NCI-H1436 treated with DMSO at 0.1 percent for 48 hours (cell line): ENCODE results near the gene ICAM4.
"Not testable (repeated sequence)": the region's sequence is repeated elsewhere in the genome, so short reads cannot be mapped to it uniquely, and the experiment has no call there.

Experiments used
- DNase-seq: peaks from one replicate; lab custom pipeline; 2025; lab: John Stamatoyannopoulos, UW

Gene ICAM4

DNA sequence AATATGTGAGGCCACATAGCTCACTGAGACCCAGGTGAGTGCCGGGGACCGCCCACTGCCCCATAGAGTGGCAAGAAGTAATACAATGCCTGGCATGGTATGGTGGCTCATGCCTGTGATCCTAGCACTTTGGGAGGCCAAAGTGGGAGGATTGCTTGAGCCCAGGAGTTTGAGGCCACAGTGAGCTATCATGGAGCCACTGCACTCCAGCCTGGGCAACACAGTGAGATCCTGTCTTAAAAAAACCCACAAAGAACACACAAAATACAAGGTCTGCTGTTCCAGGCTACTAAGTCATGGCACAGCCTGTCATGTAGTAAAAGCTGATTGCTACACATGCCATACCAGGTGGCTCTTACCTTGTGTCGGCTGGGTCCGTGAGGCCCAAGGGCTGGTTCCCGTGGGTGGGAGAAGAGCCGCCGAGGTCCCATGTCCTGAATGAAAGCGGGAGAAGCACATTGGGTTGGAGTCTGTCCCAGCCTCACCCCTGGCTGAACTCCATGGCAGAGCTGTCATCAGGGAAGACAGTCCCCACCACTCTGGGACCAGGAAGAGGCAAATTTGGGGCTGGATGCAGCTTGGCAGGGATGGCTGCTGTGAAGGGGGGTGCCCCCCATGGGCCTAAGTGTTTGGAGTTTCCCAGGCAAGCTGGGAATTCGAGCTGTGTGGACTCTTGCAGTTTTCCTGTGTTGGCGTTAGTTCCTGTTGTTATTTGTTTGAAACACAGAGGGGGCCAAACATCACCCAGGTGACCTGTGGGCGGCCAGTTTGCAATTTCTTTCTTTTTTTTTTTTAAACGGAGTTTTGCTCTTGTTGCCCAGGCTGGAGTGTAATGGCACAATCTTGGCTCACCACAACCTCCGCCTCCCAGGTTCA is 32.3 kb downstream of the ICAM4 start:
- DNase-seq: no peak

DNA sequence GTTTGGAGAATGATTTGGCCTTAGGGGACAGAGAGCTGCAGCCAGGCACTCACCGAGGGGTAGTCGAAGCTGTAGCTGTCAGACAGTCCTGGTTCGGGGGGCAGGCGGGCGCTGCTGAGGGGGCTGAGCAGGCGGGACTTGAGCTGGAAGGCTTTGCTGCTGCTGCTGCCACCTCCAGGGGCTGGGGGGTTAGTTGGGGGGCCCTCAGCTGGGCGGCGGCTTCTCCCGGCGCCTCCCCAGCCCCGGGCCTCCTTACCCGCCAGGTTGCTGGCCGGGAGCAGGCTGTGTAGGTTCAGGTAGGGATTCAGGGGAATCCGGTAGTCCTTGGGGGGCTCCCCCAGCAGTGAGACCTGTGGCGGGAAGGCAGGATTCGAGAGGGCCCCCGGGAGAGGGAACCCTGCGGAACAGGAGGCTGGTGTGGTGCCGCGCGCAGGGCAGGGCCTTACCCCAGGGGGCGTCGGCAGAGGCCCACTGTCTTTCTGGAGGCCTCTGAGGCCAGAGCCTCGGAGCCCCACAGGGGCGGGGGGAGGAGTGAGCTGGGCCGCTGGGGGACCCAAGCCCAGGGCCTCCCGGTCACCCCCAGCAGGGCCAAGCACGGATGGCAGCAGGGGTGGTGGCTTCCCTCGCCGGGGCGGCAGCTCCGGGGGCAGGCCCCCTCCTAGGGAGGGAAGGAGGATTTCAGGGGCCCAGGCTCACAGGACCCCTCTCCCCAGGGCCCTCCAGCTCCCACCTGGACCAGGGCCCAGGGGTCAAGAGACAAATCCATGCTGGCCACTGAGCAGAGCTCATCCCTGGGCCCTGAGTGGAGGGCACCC is 34.1 kb downstream of the ICAM4 start:
- no peak for DNase-seq

GRCh38 chr19:10321417-10321797 is 34.7 kb downstream of the ICAM4 start:
- DNase-seq: no peak

- no peak for DNase-seq
Observed at GRCh38 chr19:10321874-10322835, 35.4 kb downstream of the ICAM4 start.

DNA sequence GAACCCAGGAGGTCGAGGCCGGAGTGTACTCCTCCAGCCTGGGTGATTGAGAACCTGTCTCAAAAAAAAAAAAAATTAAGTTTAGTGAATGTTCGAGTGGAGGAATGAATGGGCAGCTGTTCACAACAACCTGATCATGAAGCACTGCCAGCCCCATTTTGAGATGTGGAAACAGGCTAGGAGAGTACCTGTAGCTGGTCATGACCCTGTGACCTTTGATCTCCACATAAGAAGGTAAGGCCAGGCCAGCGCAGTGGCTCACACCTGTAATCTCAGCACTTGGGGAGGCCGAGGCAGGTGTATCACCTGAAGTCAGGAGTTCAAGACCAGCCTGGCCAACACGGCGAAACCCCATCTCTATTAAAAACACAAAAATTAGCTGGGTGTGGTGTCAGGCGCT is 39.0 kb downstream of the ICAM4 start:
- no peak for DNase-seq

- DNase-seq: no peak
Observed at GRCh38 chr19:10327793-10328192, 41.0 kb downstream of the ICAM4 start.

DNA sequence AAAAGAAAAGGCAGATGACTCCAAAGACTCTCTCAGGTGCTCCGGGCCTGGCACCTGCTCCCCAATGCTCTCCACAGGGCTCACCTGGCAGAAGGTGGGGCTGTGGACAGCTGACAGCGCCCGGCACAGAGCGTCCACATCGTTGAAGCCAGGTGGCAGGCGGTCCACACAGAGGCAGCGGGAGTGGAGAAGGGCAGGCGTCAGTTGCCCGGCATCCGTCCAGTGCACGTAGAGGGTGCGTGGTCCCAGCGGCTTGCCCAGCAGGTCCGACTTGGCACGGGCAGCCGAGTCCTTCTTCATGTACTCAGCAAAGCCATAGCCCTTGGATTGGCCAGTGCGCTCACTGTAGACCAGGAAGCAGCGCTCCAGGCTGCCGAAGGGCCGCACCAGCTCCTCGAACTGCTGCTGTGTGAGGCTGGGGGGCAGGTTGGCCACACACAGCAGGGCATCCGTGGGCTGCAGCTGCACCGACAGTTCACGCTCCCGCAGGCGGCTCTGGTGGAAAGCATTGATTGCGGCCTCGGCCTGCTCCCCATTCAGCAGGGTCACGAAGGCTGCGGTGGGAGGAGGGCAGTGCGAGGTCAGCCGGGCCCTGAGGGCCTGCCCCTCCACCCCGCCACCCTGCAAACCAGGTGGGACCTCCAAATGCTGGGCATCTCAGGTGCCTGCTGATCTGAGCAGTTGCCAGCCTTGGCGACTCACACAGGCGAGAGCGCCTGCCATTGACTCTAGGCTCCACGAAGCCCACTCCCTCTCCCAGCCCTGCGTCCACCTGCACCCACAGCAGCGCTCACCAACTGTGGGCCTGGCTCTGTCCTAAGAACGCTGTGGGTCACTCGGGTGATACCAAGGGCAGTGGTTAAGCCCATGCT is 42.0 kb downstream of the ICAM4 start:
- DNase-seq: no peak

GRCh38 chr19:10329555-10329954 is 42.8 kb downstream of the ICAM4 start:
- DNase-seq: no peak

GRCh38 chr19:10332158-10332964 is 45.6 kb downstream of the ICAM4 start:
- no peak for DNase-seq

- peak; percentile 72 for DNase-seq
Observed at GRCh38 chr19:10332965-10333757, 46.4 kb downstream of the ICAM4 start, which contains the start of gene RAVER1. Gene RAVER1, minus strand, starts transcription at chr19:10333529. Its CDS starts 22 bp downstream, at chr19:10333507.

DNA sequence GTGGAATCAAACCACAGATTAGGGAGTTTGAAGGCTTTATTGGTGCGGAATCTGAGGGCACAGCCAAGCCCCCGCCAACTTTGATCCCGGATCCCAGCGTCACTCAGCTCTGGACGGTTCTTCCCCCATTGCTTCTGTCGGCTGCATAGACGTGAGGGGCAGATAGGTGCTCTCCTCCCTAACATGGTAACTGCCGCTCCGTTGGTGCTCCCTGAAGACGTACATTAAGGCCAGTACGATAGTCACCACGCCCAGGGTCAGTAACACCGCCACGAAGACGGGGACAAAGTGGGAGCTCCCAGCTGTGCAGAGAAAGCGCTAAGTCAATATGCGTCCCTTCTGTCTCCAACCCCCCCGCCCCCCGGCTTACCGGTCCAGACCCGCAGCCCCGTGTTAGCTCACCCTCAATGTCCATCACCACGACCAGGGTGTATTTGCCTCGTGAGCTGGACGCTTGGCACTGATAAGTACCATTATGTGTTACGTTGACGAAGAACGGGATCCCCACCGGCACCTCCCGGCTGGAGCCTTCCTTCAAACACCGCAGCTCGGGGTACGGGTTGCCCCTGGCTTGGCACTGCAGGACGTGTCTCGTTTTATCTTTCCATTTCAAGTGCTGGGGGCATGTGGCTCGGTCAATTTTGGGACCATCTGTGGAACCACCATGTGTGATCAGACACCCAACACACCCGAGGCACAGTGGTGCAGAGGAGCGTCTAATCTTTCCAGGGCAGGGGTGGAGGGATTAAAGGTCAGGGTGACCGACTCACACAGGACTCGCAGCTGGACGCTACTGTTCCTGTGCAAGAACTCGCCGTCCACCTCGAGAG is 47.2 kb downstream of the ICAM4 start:
- no peak for DNase-seq

GRCh38 chr19:10334588-10335351 is 48.0 kb downstream of the ICAM4 start:
- peak; percentile 5 for DNase-seq

DNA sequence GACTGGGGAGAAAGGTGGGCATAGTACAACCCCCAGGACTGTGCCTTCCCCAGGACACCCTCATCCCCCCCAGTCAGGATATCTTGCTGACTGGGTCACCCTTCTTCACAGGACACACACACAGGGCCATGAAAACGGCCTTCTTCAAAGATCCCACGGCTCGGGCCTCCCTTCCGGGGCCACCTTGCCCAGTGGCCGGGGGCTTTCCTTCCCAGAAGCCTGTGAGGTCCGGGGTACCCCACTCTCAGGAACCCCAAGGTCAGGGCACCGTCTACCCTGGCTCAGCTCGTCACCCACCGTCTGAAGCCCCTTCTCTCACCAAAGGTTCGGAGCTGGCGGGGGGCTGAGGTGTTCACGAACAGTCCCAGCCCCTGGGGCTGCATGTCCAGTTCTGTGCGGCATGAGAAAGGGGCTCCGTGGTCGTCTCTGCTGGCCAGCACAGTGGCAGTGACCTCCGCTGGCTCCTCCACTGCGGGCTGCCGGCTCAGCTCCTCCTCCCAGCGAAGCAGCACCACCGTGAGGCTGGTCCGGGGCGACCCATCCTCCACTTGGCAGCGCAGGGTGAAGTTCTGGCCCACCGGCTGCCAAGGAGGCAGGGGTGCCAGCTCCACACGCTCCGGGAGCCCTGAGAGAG is 48.7 kb downstream of the ICAM4 start:
- no peak for DNase-seq

- DNase-seq: not testable (repeated sequence)
Observed at GRCh38 chr19:10336725-10337124, 50.0 kb downstream of the ICAM4 start.
